ENCODE measurements around the gene CNNM2.
A peak's percentile ranks its signal among the peaks of the same experiment; 100 is the strongest.

The CNNM2 gene

GRCh38 chr10:102917962-102918816, at the start of gene CNNM2:
CNNM2 (plus strand) TSS chr10:102918294; CDS start chr10:102918481, 187 bp downstream.
- DNase-seq (ENCODE audit: low spot score), result peak; percentile 100

GRCh38 chr10:102868911-102869257, 49.2 kb upstream of the CNNM2 start:
- DNase-seq (ENCODE audit: low spot score), result no peak

GRCh38 chr10:102869258-102870198, 48.6 kb upstream of the CNNM2 start, which contains the start of gene AS3MT:
AS3MT (plus strand) TSS chr10:102869470; CDS start chr10:102869593, 123 bp downstream.
- DNase-seq (ENCODE audit: low spot score), result no peak

- DNase-seq (ENCODE audit: low spot score), result no peak
These were observed 47.9 kb upstream of the CNNM2 start for GRCh38 chr10:102870221-102870620.

GRCh38 chr10:102872163-102872562, 45.9 kb upstream of the CNNM2 start:
- DNase-seq (ENCODE audit: low spot score), result no peak

GRCh38 chr10:102876747-102877153, 41.3 kb upstream of the CNNM2 start:
- no peak for DNase-seq (ENCODE audit: low spot score)

- DNase-seq (ENCODE audit: low spot score), result no peak
These were observed 39.5 kb upstream of the CNNM2 start for GRCh38 chr10:102878629-102879028.

GRCh38 chr10:102880256-102880655, 37.8 kb upstream of the CNNM2 start:
- no peak for DNase-seq (ENCODE audit: low spot score)

GRCh38 chr10:102888048-102888447, 30.0 kb upstream of the CNNM2 start:
- DNase-seq (ENCODE audit: low spot score), result no peak

GRCh38 chr10:102894466-102895213, 23.5 kb upstream of the CNNM2 start:
- no peak for DNase-seq (ENCODE audit: low spot score)

GRCh38 chr10:102900006-102900405, 18.1 kb upstream of the CNNM2 start:
- DNase-seq (ENCODE audit: low spot score), result no peak

- DNase-seq (ENCODE audit: low spot score), result no peak
These were observed 13.7 kb upstream of the CNNM2 start for GRCh38 chr10:102904346-102904745.

GRCh38 chr10:102906507-102906906, 11.6 kb upstream of the CNNM2 start:
- no peak for DNase-seq (ENCODE audit: low spot score)

GRCh38 chr10:102914781-102915180, 3.3 kb upstream of the CNNM2 start:
- DNase-seq (ENCODE audit: low spot score), result no peak

GRCh38 chr10:102916173-102916572, 1.9 kb upstream of the CNNM2 start:
- DNase-seq (ENCODE audit: low spot score), result no peak

- peak; percentile 86 for DNase-seq (ENCODE audit: low spot score)
These were observed 656 bp upstream of the CNNM2 start for GRCh38 chr10:102917314-102917961.

- DNase-seq (ENCODE audit: low spot score), result no peak
These were observed 737 bp downstream of the CNNM2 start for GRCh38 chr10:102918817-102919245.

GRCh38 chr10:102919246-102919959, 1.3 kb downstream of the CNNM2 start:
- DNase-seq (ENCODE audit: low spot score), result peak; percentile 28

GRCh38 chr10:102919992-102920739, 2.1 kb downstream of the CNNM2 start:
- no peak for DNase-seq (ENCODE audit: low spot score)

- no peak for DNase-seq (ENCODE audit: low spot score)
These were observed 5.5 kb downstream of the CNNM2 start for GRCh38 chr10:102923601-102924000.

All from hematopoietic multipotent progenitor cell treated with erythropoietin and hydrocortisone succinate and interleukin-3 and kit ligand, for 17 days (in vitro differentiated cells).